Epithelial cell of proximal tubule (primary cell): ENCODE data around the gene RFT1. TPM values are rescaled to one million over a fixed set of nuclear protein-coding genes. Genes with fewer than 3 reads are reported as not detected.

ENCODE experiments used
- DNase-seq: peaks from one replicate; pipeline ENCODE4 v3.0.0-alpha.2; 2011; ENCODE audit warnings: low read depth
- H3K4me3 ChIP-seq: 2 replicates; pipeline ENCODE4 v1.5.1; 2011; ENCODE audit warnings: low read depth, mild to moderate bottlenecking, low read length
- CTCF ChIP-seq: conservative IDR thresholded peaks from 2 replicates; pipeline ENCODE4 v1.5.1; 2012; ENCODE audit warnings: low read depth, mild to moderate bottlenecking, low read length
- total RNA-seq: library from RNA; depleted of rRNA; stranded (reverse); fragments of >200 nt; gene quantifications from 2 replicates; pipeline ENCODE4 v1.2.3, GENCODE V29; 2015

The RFT1 gene
- total RNA-seq, 1 donor from 2014 or later, result 25.1 TPM

GRCh38 chr3:53072653-53073552, 57.3 kb downstream of the RFT1 start:
- H3K4me3 ChIP-seq, result peak overlapping the region; percentile 84
- peak; percentile 87 for TF ChIP-seq CTCF
- no peak for DNase-seq

- no peak for DNase-seq
- peak overlapping the region; percentile 84 for H3K4me3 ChIP-seq
- TF ChIP-seq CTCF, result no peak
Observed at GRCh38 chr3:53071882-53072431, 58.3 kb downstream of the RFT1 start.

- TF ChIP-seq CTCF, result no peak
- no peak overlapping the region for H3K4me3 ChIP-seq
- DNase-seq, result no peak
Observed at GRCh38 chr3:53069422-53070068, 60.7 kb downstream of the RFT1 start.

DNA sequence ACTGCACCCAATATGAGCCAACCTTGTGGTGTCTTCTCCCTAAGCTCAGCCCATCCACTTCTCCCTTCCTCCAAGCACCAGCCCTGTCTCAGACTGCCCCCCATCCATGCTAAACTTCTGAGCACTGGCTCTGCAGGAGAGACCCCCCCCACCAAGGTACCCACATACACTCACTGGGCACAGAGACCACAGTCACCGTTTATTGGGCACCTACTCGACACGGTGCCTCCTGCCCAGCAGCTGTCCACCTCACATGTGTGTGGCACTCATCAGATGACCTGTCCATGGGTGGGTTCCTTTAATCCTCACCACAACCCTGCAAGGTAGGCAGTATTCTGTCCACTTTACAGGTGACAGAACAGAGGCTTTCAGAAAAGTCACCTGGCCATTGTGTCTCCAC, 62.1 kb downstream of the RFT1 start:
- no peak for TF ChIP-seq CTCF
- no peak overlapping the region for H3K4me3 ChIP-seq
- no peak for DNase-seq

DNA sequence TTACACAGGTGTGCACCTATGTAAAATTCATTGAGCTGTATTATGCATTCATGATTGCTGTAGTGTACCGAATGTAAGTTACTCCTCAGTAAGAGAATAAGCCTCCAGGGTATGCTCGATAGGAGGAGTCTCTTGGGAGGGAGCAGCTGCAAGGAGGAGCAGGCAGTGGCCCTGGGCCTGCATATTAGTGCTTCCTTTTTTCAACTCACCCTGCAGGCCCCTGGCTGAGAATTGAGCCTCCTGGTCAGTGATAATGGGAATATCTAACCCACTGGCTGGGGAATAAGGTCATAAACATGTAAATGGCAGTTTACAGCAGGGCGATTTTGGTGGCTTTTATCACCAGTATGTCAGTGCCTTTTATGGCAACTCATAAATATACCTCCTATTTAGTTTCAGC, 62.7 kb downstream of the RFT1 start:
- no peak for DNase-seq
- no peak overlapping the region for H3K4me3 ChIP-seq
- TF ChIP-seq CTCF, result no peak

DNA sequence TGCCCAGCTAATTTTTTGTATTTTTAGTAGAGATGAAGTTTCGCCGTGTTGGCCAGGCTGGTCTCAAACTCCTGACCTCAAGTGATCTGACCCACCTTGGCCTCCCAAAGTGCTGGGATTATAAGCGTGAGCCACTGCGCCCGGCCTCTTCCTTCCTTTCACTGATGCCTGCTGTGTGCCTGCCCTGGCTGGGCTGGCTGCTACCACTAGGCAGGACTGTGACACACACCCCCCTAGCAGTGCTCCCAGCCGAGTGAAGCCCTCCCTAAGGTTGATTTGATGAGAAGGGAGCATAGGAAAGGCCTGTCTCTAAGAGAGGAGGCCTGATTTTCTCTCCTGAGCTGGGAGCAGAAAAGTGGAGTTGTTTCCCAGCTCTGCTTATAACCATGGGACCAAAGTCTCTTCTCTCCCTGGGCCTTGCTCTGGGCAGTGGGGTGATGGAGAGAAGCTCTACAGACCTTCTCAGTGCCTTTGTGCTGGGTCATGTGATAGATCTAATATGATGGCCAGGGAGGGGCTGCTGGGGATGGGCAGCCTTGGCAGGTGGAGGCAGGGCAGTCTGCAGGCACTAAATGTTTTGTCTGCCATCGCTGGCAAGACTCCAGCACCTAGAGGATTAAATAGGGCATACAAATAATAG, 64.3 kb downstream of the RFT1 start:
- no peak for TF ChIP-seq CTCF
- no peak for DNase-seq
- H3K4me3 ChIP-seq, result no peak overlapping the region
